IPS DF 19.7 (cell line): ENCODE measurements around the gene KRTAP10-5.
"Not testable (repeated sequence)": the region's sequence is repeated elsewhere in the genome, so short reads cannot be mapped to it uniquely, and the experiment has no call there.

Experiments
- DNase-seq: peaks from one replicate; pipeline ENCODE4 v3.0.0-alpha.2; 2013; ENCODE audit warnings: low read depth, low spot score

KRTAP10-5 gene

GRCh38 chr21:44590897-44591800, 10.7 kb upstream of the KRTAP10-5 start:
- not testable (repeated sequence) for DNase-seq

- no peak for DNase-seq
These were observed 9.9 kb upstream of the KRTAP10-5 start for GRCh38 chr21:44590311-44590721.

GRCh38 chr21:44589586-44590305, 9.3 kb upstream of the KRTAP10-5 start:
- no peak for DNase-seq

- no peak for DNase-seq
These were observed 8.7 kb upstream of the KRTAP10-5 start for GRCh38 chr21:44589094-44589493.

GRCh38 chr21:44585892-44586291, 5.5 kb upstream of the KRTAP10-5 start:
- DNase-seq, result no peak

GRCh38 chr21:44583800-44584147, 3.4 kb upstream of the KRTAP10-5 start:
- no peak for DNase-seq

GRCh38 chr21:44583089-44583799, 2.8 kb upstream of the KRTAP10-5 start:
- DNase-seq, result no peak

- no peak for DNase-seq
These were observed 1.7 kb upstream of the KRTAP10-5 start for GRCh38 chr21:44582055-44582454.

- no peak for DNase-seq
These were observed 754 bp upstream of the KRTAP10-5 start for GRCh38 chr21:44581158-44581557.

GRCh38 chr21:44579833-44580144, 615 bp downstream of the KRTAP10-5 start:
- DNase-seq, result no peak

- DNase-seq, result no peak
These were observed 1.2 kb downstream of the KRTAP10-5 start for GRCh38 chr21:44579056-44579832.

GRCh38 chr21:44578371-44579055, 1.9 kb downstream of the KRTAP10-5 start:
- no peak for DNase-seq

GRCh38 chr21:44576025-44576420, 4.4 kb downstream of the KRTAP10-5 start:
- no peak for DNase-seq

GRCh38 chr21:44575307-44576024, 4.9 kb downstream of the KRTAP10-5 start:
- no peak for DNase-seq

GRCh38 chr21:44574457-44575306, 5.7 kb downstream of the KRTAP10-5 start:
- DNase-seq, result no peak

GRCh38 chr21:44573630-44574456, 6.6 kb downstream of the KRTAP10-5 start, which contains the start of gene KRTAP10-4:
KRTAP10-4 (plus strand) TSS chr21:44573729; CDS start chr21:44573759, 30 bp downstream.
- DNase-seq, result not testable (repeated sequence)

GRCh38 chr21:44572959-44573583, 7.3 kb downstream of the KRTAP10-5 start:
- DNase-seq, result no peak
